Hindlimb muscle (tissue), 1 donor: ENCODE measurements around the gene FAM81A. TPM values are rescaled to one million over a fixed set of nuclear protein-coding genes. Genes with fewer than 3 reads are reported as not detected.
A peak's percentile ranks its signal among the peaks of the same experiment; 100 is the strongest.
"Not testable (repeated sequence)": the region's sequence is repeated elsewhere in the genome, so short reads cannot be mapped to it uniquely, and the experiment has no call there.

Experiments used
- DNase-seq: peaks from one replicate; pipeline ENCODE4 v3.0.0-alpha.2; 2013
- polyA plus RNA-seq: library from polyadenylated mRNA; unstranded; fragments of 120-200 nt; gene quantifications from one replicate; pipeline ENCODE4 v1.2.1, GENCODE V29; 2013; ENCODE audit not compliant: insufficient read length

FAM81A gene
- polyA plus RNA-seq: 0.49 TPM

- peak; percentile 90 for DNase-seq
Observed at GRCh38 chr15:59437817-59438624, at the start of gene FAM81A. FAM81A (plus strand) TSS chr15:59438186; CDS start chr15:59458627, 20,441 bp downstream.

GRCh38 chr15:59388670-59389069 is 49.3 kb upstream of the FAM81A start:
- DNase-seq: no peak

GRCh38 chr15:59392299-59392698 is 45.7 kb upstream of the FAM81A start:
- DNase-seq: no peak

DNA sequence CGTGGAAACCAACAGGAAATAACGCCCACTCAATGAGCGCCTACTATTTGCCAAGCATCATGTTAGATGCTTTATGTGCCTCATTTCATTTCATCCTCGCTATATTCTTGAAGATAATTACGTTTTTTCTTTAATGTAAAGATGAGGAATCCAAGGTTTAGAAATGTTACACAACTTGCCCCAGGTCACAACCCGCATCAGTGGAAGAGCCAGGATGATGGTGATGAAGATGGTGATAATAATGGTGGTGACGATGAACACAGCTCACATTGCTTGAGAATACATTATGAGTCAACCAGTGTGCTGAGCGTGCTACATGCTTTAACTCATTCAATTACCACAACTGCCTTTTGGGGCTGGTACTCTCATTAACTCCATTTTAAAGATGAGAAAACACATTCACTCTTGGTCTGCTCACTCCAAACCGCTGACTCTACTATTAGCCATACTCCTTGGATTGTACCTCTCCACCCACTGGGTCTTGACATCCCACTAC is 43.8 kb upstream of the FAM81A start:
- no peak for DNase-seq

- DNase-seq: no peak
Observed at GRCh38 chr15:59396211-59396610, 41.8 kb upstream of the FAM81A start.

DNA sequence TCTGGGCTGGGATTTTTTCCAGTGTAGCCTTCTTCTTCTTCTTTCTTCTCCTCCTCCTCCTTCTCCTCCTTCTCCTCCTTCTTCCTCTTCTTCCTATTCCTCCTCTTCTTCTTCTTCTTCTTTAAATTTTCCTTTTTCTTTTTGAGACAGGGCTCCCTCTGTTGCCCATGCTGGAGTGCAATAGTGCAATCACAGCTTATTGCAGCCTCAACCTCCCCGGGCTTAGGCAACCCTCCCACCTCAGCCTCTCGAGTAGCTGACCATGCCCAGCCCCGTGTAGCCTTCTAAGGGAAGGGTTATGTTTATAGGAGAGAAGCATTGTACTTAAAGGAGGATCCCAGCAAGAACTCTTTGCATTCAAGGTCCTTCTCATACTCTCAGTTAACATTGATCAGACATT is 41.3 kb upstream of the FAM81A start:
- no peak for DNase-seq

GRCh38 chr15:59398220-59398619 is 39.8 kb upstream of the FAM81A start:
- no peak for DNase-seq

- peak; percentile 14 for DNase-seq
Observed at GRCh38 chr15:59399465-59400102, 38.4 kb upstream of the FAM81A start.

DNA sequence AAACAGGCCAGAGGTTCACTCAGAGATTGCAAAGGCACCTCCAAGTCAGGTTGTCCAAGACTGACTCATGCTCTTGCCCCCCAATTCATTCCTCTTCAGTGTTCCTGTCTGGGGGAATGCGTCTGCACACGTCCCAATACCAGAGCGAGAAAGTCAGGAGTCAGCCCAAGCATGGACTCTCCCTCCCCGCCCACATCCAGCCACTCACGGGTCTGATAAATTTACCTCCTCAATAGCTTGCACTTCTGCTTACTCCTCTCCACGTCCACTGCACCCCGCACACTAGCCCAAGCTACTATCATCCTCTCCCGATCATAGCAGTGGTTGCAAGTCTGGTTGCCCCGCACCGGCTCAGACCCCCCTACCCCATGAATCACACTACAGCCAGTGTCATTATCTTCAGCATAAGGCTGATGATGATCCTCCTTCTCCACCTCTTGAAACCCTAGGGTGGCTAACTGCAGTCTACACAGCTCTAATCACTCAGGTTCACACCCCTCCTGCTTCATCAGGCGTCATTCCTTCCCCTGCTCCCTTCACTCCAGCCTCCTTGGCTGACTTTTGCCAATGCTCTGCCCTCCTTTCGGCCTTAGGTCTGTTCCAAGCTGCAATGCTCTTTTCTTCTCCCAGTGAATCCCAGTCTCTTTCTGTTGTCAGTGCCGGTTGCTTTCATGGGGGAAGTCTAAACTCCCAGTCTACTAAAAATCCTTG is 37.7 kb upstream of the FAM81A start:
- DNase-seq: no peak

GRCh38 chr15:59401051-59401823 is 36.7 kb upstream of the FAM81A start:
- DNase-seq: not testable (repeated sequence)

GRCh38 chr15:59401824-59402569 is 36.0 kb upstream of the FAM81A start:
- DNase-seq: no peak

GRCh38 chr15:59405079-59405478 is 32.9 kb upstream of the FAM81A start:
- no peak for DNase-seq

DNA sequence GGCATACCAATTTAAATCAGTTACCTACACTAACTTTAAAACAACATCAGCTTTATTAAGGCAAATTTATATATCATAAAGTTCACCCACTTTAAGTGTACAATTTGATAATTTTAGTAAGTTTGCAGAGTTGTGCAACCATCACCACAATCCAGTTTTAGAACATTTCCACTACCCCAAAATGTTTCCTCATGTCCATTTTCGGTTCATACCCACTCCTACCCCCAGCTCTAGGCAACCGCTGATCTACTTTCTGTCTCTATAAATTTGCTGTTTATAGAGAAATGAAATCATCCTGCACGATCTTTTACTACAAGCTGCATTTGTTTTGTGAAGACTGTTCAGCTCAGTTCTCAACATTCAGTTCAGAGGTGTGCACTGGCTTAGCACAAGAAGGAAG is 31.5 kb upstream of the FAM81A start:
- DNase-seq: no peak

GRCh38 chr15:59407946-59408345 is 30.0 kb upstream of the FAM81A start:
- DNase-seq: no peak

DNA sequence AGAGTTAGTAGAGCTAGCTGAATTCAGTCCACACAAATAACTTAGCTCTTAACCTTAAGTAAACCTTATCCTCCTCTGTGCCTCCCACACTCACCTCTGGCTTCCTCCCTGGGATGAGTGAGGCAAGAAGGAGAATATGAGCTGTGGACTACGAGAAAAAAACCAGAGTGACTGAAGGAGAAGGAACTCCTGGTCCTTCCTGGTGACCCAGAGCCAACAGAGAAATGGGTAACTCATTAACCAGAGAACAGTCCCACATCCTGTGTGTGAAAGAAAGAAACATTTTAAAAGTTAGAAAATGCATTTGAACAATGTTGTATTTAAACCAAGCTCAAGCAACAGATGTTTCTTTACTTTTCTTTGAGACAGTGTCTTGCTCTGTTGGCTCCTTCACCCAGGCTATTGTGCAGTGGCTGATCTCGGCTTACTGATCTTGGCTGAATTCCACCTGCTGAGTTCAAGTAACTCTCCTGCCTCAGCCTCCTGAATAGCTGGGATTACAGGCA is 27.5 kb upstream of the FAM81A start:
- DNase-seq: peak; percentile 27

DNA sequence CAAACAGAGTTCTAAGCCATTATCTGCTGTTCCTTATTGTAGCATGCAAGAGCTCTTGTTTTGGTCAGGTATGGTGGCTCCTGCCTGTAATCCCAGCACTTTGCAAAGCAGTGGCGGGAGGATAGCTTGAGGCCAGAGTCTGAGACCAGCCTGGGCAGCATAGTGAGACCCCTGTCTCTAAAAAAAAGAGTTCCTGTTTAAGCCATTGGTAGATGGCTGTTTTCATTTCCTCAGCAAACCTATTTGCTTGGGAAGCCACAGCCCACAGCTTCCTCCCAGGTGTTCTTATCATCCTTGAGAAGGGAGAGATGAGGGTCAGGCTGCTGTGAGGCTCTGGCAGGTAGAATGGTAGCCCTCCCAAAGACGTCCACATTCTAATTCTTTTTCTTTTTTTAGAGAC is 24.4 kb upstream of the FAM81A start:
- DNase-seq: no peak

DNA sequence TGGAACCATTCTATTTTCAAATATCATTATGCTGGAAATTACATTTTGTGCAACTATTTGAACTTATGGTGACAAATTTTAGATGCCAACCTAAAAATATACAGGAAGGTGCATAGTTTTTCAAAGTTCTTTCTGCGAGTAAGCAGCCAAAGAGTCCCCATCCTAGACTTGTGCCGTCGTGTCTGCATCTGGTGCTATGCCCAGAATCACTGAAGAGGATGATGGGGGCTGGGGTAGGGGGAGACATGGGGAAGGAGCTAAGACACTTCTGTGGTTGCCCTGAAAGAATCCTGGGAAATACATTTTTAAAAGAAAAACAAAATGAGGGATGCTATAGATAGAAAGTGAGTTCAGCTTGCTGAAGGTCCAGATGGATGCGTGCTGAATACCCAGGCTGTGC is 21.2 kb upstream of the FAM81A start:
- DNase-seq: no peak

GRCh38 chr15:59419170-59419569 is 18.8 kb upstream of the FAM81A start:
- DNase-seq: no peak

DNA sequence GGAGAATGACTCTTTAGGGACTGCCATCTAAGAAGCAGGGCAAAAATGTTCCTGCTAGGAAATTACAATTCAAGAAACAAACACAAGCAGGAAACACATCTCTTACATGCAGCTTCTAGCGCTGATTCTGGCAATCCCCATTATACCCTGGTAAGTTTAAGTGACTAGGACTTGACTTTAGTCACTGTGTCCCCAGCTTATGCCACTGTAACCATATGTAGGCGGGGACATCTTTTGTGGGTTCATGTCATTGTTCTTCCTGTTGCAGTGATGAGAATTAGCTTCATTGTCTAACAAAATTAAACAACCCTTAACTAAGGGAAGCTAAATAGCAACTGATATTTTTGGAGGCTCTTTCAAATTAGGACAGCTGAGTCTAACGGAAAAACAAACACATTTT is 17.9 kb upstream of the FAM81A start:
- no peak for DNase-seq

GRCh38 chr15:59420986-59421618 is 16.9 kb upstream of the FAM81A start:
- DNase-seq: no peak

DNA sequence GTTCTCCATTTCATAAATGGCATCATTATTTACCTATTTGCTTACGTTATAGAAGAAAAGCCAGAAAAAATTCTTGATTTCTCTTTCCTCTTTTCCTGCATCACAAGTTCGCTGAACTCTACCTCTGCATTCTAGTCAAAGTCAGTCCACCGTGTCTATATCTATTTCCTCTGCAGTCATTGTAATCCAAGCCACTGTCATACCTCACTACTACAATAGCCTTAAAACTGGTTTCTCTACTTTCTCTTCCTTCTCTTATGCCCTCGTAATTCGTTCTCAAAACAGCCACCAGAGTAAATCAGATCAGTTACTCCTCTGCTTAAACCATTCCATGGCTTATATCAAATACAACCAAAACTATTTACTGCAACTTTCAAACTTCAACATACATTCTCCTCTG is 13.4 kb upstream of the FAM81A start:
- no peak for DNase-seq
